ENCODE measurements around the gene ABHD6. TPM values are rescaled to one million over a fixed set of nuclear protein-coding genes. Genes with fewer than 3 reads are reported as not detected.

ABHD6 gene
- total RNA-seq, 1 experiment from 2014 or later = 2.2 TPM

- WGBS (ENCODE audit: extremely low coverage, insufficient read length, low lambda C conversion rate) = no CpG with 5 or more reads among the region's 7 CpGs
- H2BK5ac ChIP-seq (ENCODE audit: insufficient read length, low read length) = no peak overlapping the region
- no peak overlapping the region for H3K4me3 Mint-ChIP-seq
Measured at GRCh38 chr3:58321791-58322190, 84.2 kb downstream of the ABHD6 start.

More at GRCh38 chr3:58321791-58322190, 84.2 kb downstream of the ABHD6 start:
- H3K56ac ChIP-seq (ENCODE audit: insufficient read length, low read depth, low read length) = no peak overlapping the region
- no peak overlapping the region for H2BK15ac ChIP-seq (ENCODE audit: low read depth, low read length)
- peaks cover 7% of the 10 kb centered on the region; the same call in 1 of the 2 replicates for H3K4me1 ChIP-seq (ENCODE audit: insufficient read depth, low read length)
- no peak overlapping the region for H2AK5ac ChIP-seq (ENCODE audit: insufficient read length, low read length)
- no peak overlapping the region for H4K91ac ChIP-seq (ENCODE audit: insufficient read length, low read depth, low read length)
- no peaks in the 10 kb centered on the region for H3K9me3 Mint-ChIP-seq
- no peak overlapping the region for H3K27ac ChIP-seq (ENCODE audit: insufficient read length, low read depth, low read length)
- no peak overlapping the region for H4K8ac ChIP-seq (replicated peaks; ENCODE audit: insufficient read length, low read depth, low read length)
- no peaks in the 10 kb centered on the region for H3K23me2 ChIP-seq (ENCODE audit: insufficient read length, low read depth, low read length, poor library complexity, severe bottlenecking)
- H2BK20ac ChIP-seq (ENCODE audit: low read depth, low read length, poor library complexity, severe bottlenecking) = no peak overlapping the region
- no peak overlapping the region for H4K5ac ChIP-seq (ENCODE audit: insufficient read length, low read depth, low read length)
- no peaks in the 10 kb centered on the region for H3K27me3 ChIP-seq (ENCODE audit: insufficient read depth, low read length)
- H3K4me1 Mint-ChIP-seq = peaks cover 22 to 29% of the 10 kb centered on the region in 2 experiments
- H3K79me2 ChIP-seq (ENCODE audit: insufficient read depth, low read length) = no peaks in the 10 kb centered on the region
- H3T11ph ChIP-seq (ENCODE audit: low read length) = no peak overlapping the region
- H2AFZ ChIP-seq (ENCODE audit: low read length) = no peak overlapping the region
- H3K27me3 Mint-ChIP-seq (ENCODE audit: low read depth) = no peaks in the 10 kb centered on the region
- peak; percentile 74 for DNase-seq
- H2BK12ac ChIP-seq (ENCODE audit: insufficient read length, low read depth, low read length) = no peak overlapping the region
- H4K20me1 ChIP-seq (ENCODE audit: control insufficient read depth, insufficient read depth, insufficient read length) = no peaks in the 10 kb centered on the region
- no peak overlapping the region; the same call in 1 of the 2 replicates for H3K4ac ChIP-seq (ENCODE audit: low read depth, low read length)
- H3K9ac ChIP-seq (ENCODE audit: extremely low read depth, insufficient read length, low read length) = no peak overlapping the region
- H2BK120ac ChIP-seq (ENCODE audit: low read depth, low read length, poor library complexity, severe bottlenecking) = no peak overlapping the region
- H3K9me3 ChIP-seq (ENCODE audit: control insufficient read depth, low read depth, low read length) = no peaks in the 10 kb centered on the region
- H3K79me1 ChIP-seq (ENCODE audit: insufficient read depth, low read depth, low read length, poor library complexity, severe bottlenecking) = no peaks in the 10 kb centered on the region
- peaks cover 10 to 38% (median 30%) of the 10 kb centered on the region in 3 experiments; a peak in 6 of 7 replicates for H3K36me3 Mint-ChIP-seq (ENCODE audit: insufficient read depth in 1 of 3, low read depth in 3 of 3)
- no peak overlapping the region for H3K23ac ChIP-seq (ENCODE audit: insufficient read length, low read depth, low read length)
- no peak overlapping the region for H3K18ac ChIP-seq (ENCODE audit: insufficient read length, low read depth, low read length)
- peak overlapping the region; percentile 9 for H3K4me2 ChIP-seq (ENCODE audit: insufficient read depth, insufficient read length, low read length)
- TF ChIP-seq CTCF (conservative IDR thresholded peaks at IDR 0.05) = no peak
- peak overlapping the region in 2 of 3 experiments; percentile 63 to 90; a peak in 3 of 7 replicates for H3K27ac Mint-ChIP-seq
- H3K14ac ChIP-seq (ENCODE audit: insufficient read depth, low read length) = no peak overlapping the region

Measured in H9 (cell line).